Measurements from ENCODE around the gene MACROD2.
A peak's percentile ranks its signal among the peaks of the same experiment; 100 is the strongest.
"Not testable (repeated sequence)": the region's sequence is repeated elsewhere in the genome, so short reads cannot be mapped to it uniquely, and the experiment has no call there.

MACROD2 gene

GRCh38 chr20:14197097-14197496, 201.8 kb downstream of the MACROD2 start:
- no peak for DNase-seq

- DNase-seq: no peak
These were observed 203.1 kb downstream of the MACROD2 start for GRCh38 chr20:14198416-14198815.

GRCh38 chr20:14199111-14199510, 203.8 kb downstream of the MACROD2 start:
- no peak for DNase-seq

- no peak for DNase-seq
These were observed 208.3 kb downstream of the MACROD2 start for GRCh38 chr20:14203657-14204056.

- no peak for DNase-seq
These were observed 212.3 kb downstream of the MACROD2 start for GRCh38 chr20:14207591-14207990.

GRCh38 chr20:14208956-14209355, 213.6 kb downstream of the MACROD2 start:
- no peak for DNase-seq

GRCh38 chr20:14210146-14210545, 214.8 kb downstream of the MACROD2 start:
- DNase-seq: no peak

GRCh38 chr20:14214046-14214445, 218.7 kb downstream of the MACROD2 start:
- DNase-seq: no peak

- DNase-seq: not testable (repeated sequence)
These were observed 220.6 kb downstream of the MACROD2 start for GRCh38 chr20:14215880-14216279.

- no peak for DNase-seq
These were observed 224.6 kb downstream of the MACROD2 start for GRCh38 chr20:14219801-14220461.

- DNase-seq: no peak
These were observed 225.7 kb downstream of the MACROD2 start for GRCh38 chr20:14220986-14221385.

- no peak for DNase-seq
These were observed 228.5 kb downstream of the MACROD2 start for GRCh38 chr20:14223806-14224205.

GRCh38 chr20:14226051-14227049, 231.0 kb downstream of the MACROD2 start:
- peak; percentile 46 for DNase-seq

GRCh38 chr20:14232650-14233049, 237.3 kb downstream of the MACROD2 start:
- DNase-seq: no peak

GRCh38 chr20:14234666-14235295, 239.5 kb downstream of the MACROD2 start:
- DNase-seq: no peak

GRCh38 chr20:14235355-14235754, 240.0 kb downstream of the MACROD2 start:
- no peak for DNase-seq

- DNase-seq: no peak
These were observed 250.2 kb downstream of the MACROD2 start for GRCh38 chr20:14245368-14245970.

- DNase-seq: no peak
These were observed 264.4 kb downstream of the MACROD2 start for GRCh38 chr20:14259689-14260088.

GRCh38 chr20:14260367-14260766, 265.1 kb downstream of the MACROD2 start:
- no peak for DNase-seq

GRCh38 chr20:14264869-14265268, 269.6 kb downstream of the MACROD2 start:
- DNase-seq: no peak

- DNase-seq: no peak
These were observed 270.9 kb downstream of the MACROD2 start for GRCh38 chr20:14266246-14266645.

GRCh38 chr20:14270751-14271150, 275.4 kb downstream of the MACROD2 start:
- DNase-seq: not testable (repeated sequence)

- DNase-seq: no peak
These were observed 286.8 kb downstream of the MACROD2 start for GRCh38 chr20:14282140-14282539.

Data from right forelimb (tissue), 1 donor.